Gastrocnemius medialis (tissue), 4 donors: Measurements from ENCODE around the gene ZNF646. TPM values are rescaled to one million over a fixed set of nuclear protein-coding genes. Genes with fewer than 3 reads are reported as not detected.

ENCODE experiments used
- ATAC-seq, 2 donors: fragments of 150-250 bp; one replicate each; pipeline ENCODE4 v1.9.1; 2016
- DNase-seq, 2 donors: peaks; one replicate each; pipeline ENCODE4 v3.0.0-alpha.2; 2019
- H3K27ac ChIP-seq, 4 donors: fragments of 200-600 bp; sonication (generic); 1 replicate in 1 of 4; 2 replicates in 3 of 4; pipeline ENCODE4 v1.5.1; 2016 to 2018; ENCODE audit warnings: mild to moderate bottlenecking in 2 of 4, moderate library complexity in 1 of 4
- H3K27me3 ChIP-seq, 3 donors: fragments of 200-600 bp; sonication (generic) in 2 of 3; 1 replicate in 1 of 3; 2 replicates in 2 of 3; pipeline versions ENCODE4 v1.5.1 to v1.6.0; 2016 to 2019; ENCODE audit warnings: mild to moderate bottlenecking in 1 of 3, moderate library complexity in 1 of 3
- H3K36me3 ChIP-seq, 2 donors: fragments of 200-600 bp; sonication (generic) in 1 of 2; one replicate each; pipeline ENCODE4 v1.5.1; 2017 to 2018
- H3K4me1 ChIP-seq, 2 donors: fragments of 200-600 bp; sonication (generic) in 1 of 2; one replicate each; pipeline ENCODE4 v1.5.1; 2016 to 2017; ENCODE audit warnings: mild to moderate bottlenecking in 2 of 2
- H3K4me3 ChIP-seq, 4 donors: fragments of 200-600 bp; sonication (generic) in 3 of 4; 1 replicate in 1 of 4; 2 replicates in 3 of 4; pipeline ENCODE4 v1.5.1; 2016 to 2019; ENCODE audit warnings: mild to moderate bottlenecking in 2 of 4
- H3K9me3 ChIP-seq, 3 donors: fragments of 200-600 bp; sonication (generic) in 2 of 3; 1 replicate in 1 of 3; 2 replicates in 2 of 3; pipeline ENCODE4 v1.5.1; 2016 to 2019
- CTCF ChIP-seq, 5 experiments: fragments of 450-650 bp in 3 of 5; fragments of 200-600 bp in 2 of 5; sonication (generic) in 2 of 5; IDR thresholded peaks in 4 of 5; conservative IDR thresholded peaks in 1 of 5; 1 replicate in 4 of 5; 2 replicates in 1 of 5; pipeline ENCODE4 v1.5.1; 2016 to 2019; ENCODE audit warnings: antibody characterized with exemption in 5 of 5, mild to moderate bottlenecking in 3 of 5, moderate library complexity in 3 of 5
- POLR2A ChIP-seq, 2 donors: fragments of 450-650 bp; IDR thresholded peaks; one replicate each; pipeline ENCODE4 v1.6.1; 2017; ENCODE audit warnings: antibody characterized with exemption in 2 of 2, mild to moderate bottlenecking in 2 of 2, moderate library complexity in 2 of 2
- in situ Hi-C, 4 donors: fragments of 200-750 bp; cut with MboI; loops; one replicate each; pipeline versions ENCODE4 v1.15.0 to v1.8.0; 2017; ENCODE audit warnings: low sequenced_read_pairs in 4 of 4
- intact Hi-C: fragments of 100-400 bp; cut with DNase I; formaldehyde crosslinking; loops from one replicate; pipeline ENCODE4 v1.15.1; 2023; ENCODE audit warnings: low total_unique reads
- total RNA-seq, 4 donors: library from RNA; depleted of rRNA; stranded (reverse); fragments of >200 nt; gene quantifications; one replicate each; pipeline versions ENCODE4 v1.1.0 to v1.2.3, GENCODE V29; 2016

Gene ZNF646
- total RNA-seq, 4 donors from 2014 or later = 11.7 to 33.2 (median 21.5) TPM

GRCh38 chr16:31089199-31089598, 15.0 kb downstream of the ZNF646 start:
- intact Hi-C loops (no loop called here), in situ Hi-C loops (loop anchor here in 1 of 4 donors (25.0 kb wide), 1 partner anchor 102 kb away; the partner anchor contains the start of gene HSD3B7)
- Histone ChIP-seq H3K9me3 (no peaks in the 10 kb centered on the region), H3K27ac (no peak overlapping the region), H3K4me3 (no peak overlapping the region), H3K4me1 (peaks cover 8 to 13% of the 10 kb centered on the region in 2 donors), H3K36me3 (peaks cover 0 to 10% of the 10 kb centered on the region in 2 donors), H3K27me3 (no peaks in the 10 kb centered on the region)
- ATAC-seq (no peak), DNase-seq (no peak)
- TF ChIP-seq CTCF (IDR thresholded peaks at IDR 0.05 in 4 of 5, conservative IDR thresholded peaks at IDR 0.05 in 1 of 5) (no peak), POLR2A (IDR thresholded peaks at IDR 0.05) (no peak)

- TF ChIP-seq POLR2A (IDR thresholded peaks at IDR 0.05) = no peak
- no peak for TF ChIP-seq CTCF (IDR thresholded peaks at IDR 0.05 in 4 of 5, conservative IDR thresholded peaks at IDR 0.05 in 1 of 5)
- intact Hi-C loops = no loop called here
- no peak for DNase-seq
- peaks cover 8 to 13% of the 10 kb centered on the region in 2 donors for H3K4me1 ChIP-seq
- H3K9me3 ChIP-seq = no peaks in the 10 kb centered on the region
- H3K4me3 ChIP-seq = no peak overlapping the region
- no peak overlapping the region for H3K27ac ChIP-seq
- in situ Hi-C loops = loop anchor here in 2 of 4 donors (10.0 to 25.0 kb wide), 2 partner anchors 64 to 103 kb away; partner anchors contain the start of genes HSD3B7 (in 1 of the 2) and PRSS36 (in 1 of the 2)
- no peak for ATAC-seq
- no peaks in the 10 kb centered on the region for H3K27me3 ChIP-seq
- H3K36me3 ChIP-seq = peaks cover 0 to 10% of the 10 kb centered on the region in 2 donors
These were observed 16.3 kb downstream of the ZNF646 start for GRCh38 chr16:31090540-31090939.

GRCh38 chr16:31092330-31092729, 18.1 kb downstream of the ZNF646 start:
- no peaks in the 10 kb centered on the region for H3K27me3 ChIP-seq
- no peak for TF ChIP-seq CTCF (IDR thresholded peaks at IDR 0.05 in 4 of 5, conservative IDR thresholded peaks at IDR 0.05 in 1 of 5)
- TF ChIP-seq POLR2A (IDR thresholded peaks at IDR 0.05) = no peak
- DNase-seq = no peak

GRCh38 chr16:31093132-31093703, 19.0 kb downstream of the ZNF646 start:
- H3K4me1 ChIP-seq = peaks cover 8 to 13% of the 10 kb centered on the region in 2 donors
- peak overlapping the region in 3 of 4 donors; percentile 74 to 79 (median 75) for H3K4me3 ChIP-seq
- no peaks in the 10 kb centered on the region for H3K9me3 ChIP-seq
- in situ Hi-C loops (loop anchor here in 2 of 4 donors (10.0 to 25.0 kb wide), 2 partner anchors 62 to 106 kb away; partner anchors contain the start of genes HSD3B7 (in 1 of the 2) and PRSS36 (in 1 of the 2)), intact Hi-C loops (no loop called here)
- no peak for TF ChIP-seq CTCF (IDR thresholded peaks at IDR 0.05 in 4 of 5, conservative IDR thresholded peaks at IDR 0.05 in 1 of 5)
- TF ChIP-seq POLR2A (IDR thresholded peaks at IDR 0.05) = no peak
- DNase-seq (no peak), ATAC-seq (no peak)
- H3K27me3 ChIP-seq = no peaks in the 10 kb centered on the region
- H3K27ac ChIP-seq = peak overlapping the region in 3 of 4 donors; percentile 88 to 94 (median 93)
- peaks cover 0 to 10% of the 10 kb centered on the region in 2 donors for H3K36me3 ChIP-seq

More at GRCh38 chr16:31092330-31092729, 18.1 kb downstream of the ZNF646 start:
- Histone ChIP-seq H3K27ac (no peak overlapping the region), H3K4me3 (no peak overlapping the region), H3K4me1 (peaks cover 8 to 13% of the 10 kb centered on the region in 2 donors), H3K9me3 (no peaks in the 10 kb centered on the region), H3K36me3 (peaks cover 0 to 10% of the 10 kb centered on the region in 2 donors)
- in situ Hi-C loops (loop anchor here in 2 of 4 donors (10.0 to 25.0 kb wide), 2 partner anchors 62 to 105 kb away; partner anchors contain the start of genes HSD3B7 (in 1 of the 2) and PRSS36 (in 1 of the 2)), intact Hi-C loops (no loop called here)
- no peak for ATAC-seq
